GM18511 (cell line): ENCODE measurements around the gene NUP50.

Experiments used
- ATAC-seq: cut with Tn5 transposase; IDR thresholded peaks from one replicate; pipeline ENCODE4 v1.9.1; 2021; ENCODE audit warnings: mild to moderate bottlenecking, moderate library complexity; ENCODE audit not compliant: unreplicated experiment

The NUP50 gene

GRCh38 chr22:45208696-45208992, 44.9 kb downstream of the NUP50 start:
- no peak for ATAC-seq

- no peak for ATAC-seq
These were observed 45.5 kb downstream of the NUP50 start for GRCh38 chr22:45208993-45209838.

- no peak for ATAC-seq
These were observed 46.4 kb downstream of the NUP50 start for GRCh38 chr22:45210174-45210573.

GRCh38 chr22:45210577-45210976, 46.9 kb downstream of the NUP50 start:
- ATAC-seq = no peak

- ATAC-seq = no peak
These were observed 47.3 kb downstream of the NUP50 start for GRCh38 chr22:45210991-45211390.

- no peak for ATAC-seq
These were observed 47.7 kb downstream of the NUP50 start for GRCh38 chr22:45211435-45211834.

GRCh38 chr22:45211848-45212247, 48.1 kb downstream of the NUP50 start:
- no peak for ATAC-seq

GRCh38 chr22:45212306-45212709, 48.6 kb downstream of the NUP50 start:
- ATAC-seq = no peak

GRCh38 chr22:45212992-45213751, 49.4 kb downstream of the NUP50 start:
- ATAC-seq = no peak

GRCh38 chr22:45216133-45217003, 52.6 kb downstream of the NUP50 start:
- no peak for ATAC-seq

- ATAC-seq = no peak
These were observed 53.6 kb downstream of the NUP50 start for GRCh38 chr22:45217345-45217744.

- no peak for ATAC-seq
These were observed 54.1 kb downstream of the NUP50 start for GRCh38 chr22:45217806-45218205.

- ATAC-seq = no peak
These were observed 55.3 kb downstream of the NUP50 start for GRCh38 chr22:45218976-45219375.

- ATAC-seq = no peak
These were observed 57.5 kb downstream of the NUP50 start for GRCh38 chr22:45221201-45221600.

- ATAC-seq = no peak
These were observed 59.8 kb downstream of the NUP50 start for GRCh38 chr22:45223304-45224117.

- ATAC-seq = no peak
These were observed 60.6 kb downstream of the NUP50 start for GRCh38 chr22:45224331-45224730.

GRCh38 chr22:45224988-45225731, 61.4 kb downstream of the NUP50 start:
- no peak for ATAC-seq

GRCh38 chr22:45225732-45226502, 62.2 kb downstream of the NUP50 start:
- ATAC-seq = no peak
